Measurements from ENCODE around the gene BOC.
A peak's percentile ranks its signal among the peaks of the same experiment; 100 is the strongest.

BOC gene

DNA sequence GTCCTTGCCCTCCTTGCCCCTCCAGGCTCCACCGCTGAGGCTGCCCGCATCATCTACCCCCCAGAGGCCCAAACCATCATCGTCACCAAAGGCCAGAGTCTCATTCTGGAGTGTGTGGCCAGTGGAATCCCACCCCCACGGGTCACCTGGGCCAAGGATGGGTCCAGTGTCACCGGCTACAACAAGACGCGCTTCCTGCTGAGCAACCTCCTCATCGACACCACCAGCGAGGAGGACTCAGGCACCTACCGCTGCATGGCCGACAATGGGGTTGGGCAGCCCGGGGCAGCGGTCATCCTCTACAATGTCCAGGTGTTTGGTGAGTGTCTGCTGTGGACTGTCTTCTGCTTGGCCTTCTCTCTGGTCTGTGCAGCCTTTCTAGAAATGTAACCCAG, 61.0 kb downstream of the BOC start:
- Histone ChIP-seq H3K27me3 (ENCODE audit: control insufficient read depth in 5 of 5, insufficient read depth in 4 of 5, low read length in 5 of 5) (no peaks in the 10 kb centered on the region), H3K9ac (ENCODE audit: low read length in 5 of 5) (no peak overlapping the region), H3K9me3 (ENCODE audit: control insufficient read depth in 5 of 5, low read length in 5 of 5) (no peaks in the 10 kb centered on the region), H3K4me1 (ENCODE audit: control insufficient read depth in 5 of 5, insufficient read depth in 5 of 5, low read length in 5 of 5) (peaks cover 4 to 21% (median 17%) of the 10 kb centered on the region in 5 donors), H3K36me3 (ENCODE audit: control insufficient read depth in 5 of 5, insufficient read depth in 5 of 5, low read length in 5 of 5) (peaks cover 0 to 52% (median 30%) of the 10 kb centered on the region in 5 donors), H3K4me3 (ENCODE audit: low read depth in 1 of 5, low read length in 5 of 5) (no peak overlapping the region), H3K27ac (ENCODE audit: low read depth, low read length) (no peak overlapping the region)

DNA sequence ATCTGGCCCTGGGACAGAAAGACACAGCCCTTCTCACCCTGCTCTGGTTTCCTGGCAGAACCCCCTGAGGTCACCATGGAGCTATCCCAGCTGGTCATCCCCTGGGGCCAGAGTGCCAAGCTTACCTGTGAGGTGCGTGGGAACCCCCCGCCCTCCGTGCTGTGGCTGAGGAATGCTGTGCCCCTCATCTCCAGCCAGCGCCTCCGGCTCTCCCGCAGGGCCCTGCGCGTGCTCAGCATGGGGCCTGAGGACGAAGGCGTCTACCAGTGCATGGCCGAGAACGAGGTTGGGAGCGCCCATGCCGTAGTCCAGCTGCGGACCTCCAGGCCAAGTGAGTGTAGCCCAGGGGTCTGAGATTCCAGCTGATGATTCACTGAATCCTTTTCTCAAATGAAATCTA, 61.7 kb downstream of the BOC start:
- peaks cover 4 to 21% (median 17%) of the 10 kb centered on the region in 5 donors for H3K4me1 ChIP-seq (ENCODE audit: control insufficient read depth in 5 of 5, insufficient read depth in 5 of 5, low read length in 5 of 5)
- H3K27me3 ChIP-seq (ENCODE audit: control insufficient read depth in 5 of 5, insufficient read depth in 4 of 5, low read length in 5 of 5) = no peaks in the 10 kb centered on the region
- H3K27ac ChIP-seq (ENCODE audit: low read depth, low read length) = no peak overlapping the region
- peaks cover 0 to 53% (median 34%) of the 10 kb centered on the region in 5 donors for H3K36me3 ChIP-seq (ENCODE audit: control insufficient read depth in 5 of 5, insufficient read depth in 5 of 5, low read length in 5 of 5)
- H3K9me3 ChIP-seq (ENCODE audit: control insufficient read depth in 5 of 5, low read length in 5 of 5) = no peaks in the 10 kb centered on the region
- H3K9ac ChIP-seq (ENCODE audit: low read length in 5 of 5) = no peak overlapping the region
- no peak overlapping the region for H3K4me3 ChIP-seq (ENCODE audit: low read depth in 1 of 5, low read length in 5 of 5)

- Histone ChIP-seq H3K27ac (ENCODE audit: low read depth, low read length) (no peak overlapping the region), H3K9me3 (ENCODE audit: control insufficient read depth in 5 of 5, low read length in 5 of 5) (no peaks in the 10 kb centered on the region), H3K4me1 (ENCODE audit: control insufficient read depth in 5 of 5, insufficient read depth in 5 of 5, low read length in 5 of 5) (peaks cover 4 to 21% (median 17%) of the 10 kb centered on the region in 5 donors), H3K27me3 (ENCODE audit: control insufficient read depth in 5 of 5, insufficient read depth in 4 of 5, low read length in 5 of 5) (no peaks in the 10 kb centered on the region), H3K4me3 (ENCODE audit: low read depth in 1 of 5, low read length in 5 of 5) (no peak overlapping the region), H3K36me3 (ENCODE audit: control insufficient read depth in 5 of 5, insufficient read depth in 5 of 5, low read length in 5 of 5) (peaks cover 0 to 50% (median 41%) of the 10 kb centered on the region in 5 donors), H3K9ac (ENCODE audit: low read length in 5 of 5) (no peak overlapping the region)
These were observed 62.4 kb downstream of the BOC start for GRCh38 chr3:113273604-113274378.

DNA sequence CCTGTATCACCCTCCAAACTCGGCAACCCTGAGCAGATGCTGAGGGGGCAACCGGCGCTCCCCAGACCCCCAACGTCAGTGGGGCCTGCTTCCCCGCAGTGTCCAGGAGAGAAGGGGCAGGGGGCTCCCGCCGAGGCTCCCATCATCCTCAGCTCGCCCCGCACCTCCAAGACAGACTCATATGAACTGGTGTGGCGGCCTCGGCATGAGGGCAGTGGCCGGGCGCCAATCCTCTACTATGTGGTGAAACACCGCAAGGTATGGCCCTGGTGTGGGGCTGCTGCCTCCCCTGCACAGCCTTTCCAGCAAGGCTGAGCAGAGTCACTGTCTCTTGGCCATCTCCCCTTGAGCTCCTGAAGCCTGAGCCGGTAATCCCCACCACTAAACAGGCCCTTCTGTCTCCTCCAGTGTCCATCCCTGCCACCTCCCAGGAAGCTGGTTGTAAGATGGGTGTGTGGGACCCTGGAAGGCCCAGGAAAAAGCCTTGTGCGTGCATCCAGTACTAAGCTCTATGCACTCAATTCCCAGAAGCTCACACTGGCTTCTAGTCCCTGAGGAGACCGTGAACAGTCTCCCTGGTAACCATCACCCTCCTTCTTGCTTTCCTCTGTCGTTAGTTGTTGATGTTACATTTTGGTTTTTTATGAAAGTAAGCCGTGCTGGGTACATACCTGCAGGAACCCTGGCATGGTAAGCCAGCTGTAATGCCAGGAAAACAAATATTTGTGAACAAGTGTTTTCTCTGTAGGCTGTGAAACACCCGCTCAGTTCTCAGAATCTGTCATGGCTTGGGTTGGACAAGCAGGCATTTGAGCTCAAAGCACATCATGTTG, 63.3 kb downstream of the BOC start:
- Histone ChIP-seq H3K9me3 (ENCODE audit: control insufficient read depth in 5 of 5, low read length in 5 of 5) (no peaks in the 10 kb centered on the region), H3K27ac (ENCODE audit: low read depth, low read length) (no peak overlapping the region), H3K36me3 (ENCODE audit: control insufficient read depth in 5 of 5, insufficient read depth in 5 of 5, low read length in 5 of 5) (peaks cover 0 to 54% (median 49%) of the 10 kb centered on the region in 5 donors), H3K4me1 (ENCODE audit: control insufficient read depth in 5 of 5, insufficient read depth in 5 of 5, low read length in 5 of 5) (peaks cover 4 to 21% (median 17%) of the 10 kb centered on the region in 5 donors), H3K4me3 (ENCODE audit: low read depth in 1 of 5, low read length in 5 of 5) (no peak overlapping the region), H3K9ac (ENCODE audit: low read length in 5 of 5) (no peak overlapping the region), H3K27me3 (ENCODE audit: control insufficient read depth in 5 of 5, insufficient read depth in 4 of 5, low read length in 5 of 5) (no peaks in the 10 kb centered on the region)

- no peaks in the 10 kb centered on the region for H3K9me3 ChIP-seq (ENCODE audit: control insufficient read depth in 5 of 5, low read length in 5 of 5)
- no peaks in the 10 kb centered on the region for H3K27me3 ChIP-seq (ENCODE audit: control insufficient read depth in 5 of 5, insufficient read depth in 4 of 5, low read length in 5 of 5)
- H3K4me1 ChIP-seq (ENCODE audit: control insufficient read depth in 5 of 5, insufficient read depth in 5 of 5, low read length in 5 of 5) = peaks cover 4 to 21% (median 17%) of the 10 kb centered on the region in 5 donors
- peak overlapping the region; percentile 85 for H3K27ac ChIP-seq (ENCODE audit: low read depth, low read length)
- H3K36me3 ChIP-seq (ENCODE audit: control insufficient read depth in 5 of 5, insufficient read depth in 5 of 5, low read length in 5 of 5) = peaks cover 0 to 55% (median 45%) of the 10 kb centered on the region in 5 donors
- H3K9ac ChIP-seq (ENCODE audit: low read length in 5 of 5) = no peak overlapping the region
- H3K4me3 ChIP-seq (ENCODE audit: low read depth in 1 of 5, low read length in 5 of 5) = no peak overlapping the region
These were observed 63.9 kb downstream of the BOC start for GRCh38 chr3:113275258-113275556.

DNA sequence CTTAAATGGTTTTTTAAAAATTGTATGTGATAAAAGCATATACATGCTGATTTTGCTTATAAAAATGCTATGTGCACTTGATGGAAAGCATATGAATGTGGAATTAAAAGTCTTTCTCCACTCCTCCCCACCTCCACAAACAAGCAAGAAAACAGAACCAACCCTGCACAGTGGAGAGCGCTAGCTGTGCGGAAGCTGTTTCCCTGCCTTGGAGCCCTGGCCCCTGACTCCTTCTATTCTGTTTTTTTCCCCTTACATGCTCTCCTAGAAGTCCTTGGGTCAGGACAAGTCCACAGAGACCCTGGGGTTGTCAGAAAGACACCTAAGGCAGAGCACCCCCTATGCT, 64.2 kb downstream of the BOC start:
- no peak overlapping the region for H3K9ac ChIP-seq (ENCODE audit: low read length in 5 of 5)
- peaks cover 4 to 21% (median 17%) of the 10 kb centered on the region in 5 donors for H3K4me1 ChIP-seq (ENCODE audit: control insufficient read depth in 5 of 5, insufficient read depth in 5 of 5, low read length in 5 of 5)
- no peaks in the 10 kb centered on the region for H3K9me3 ChIP-seq (ENCODE audit: control insufficient read depth in 5 of 5, low read length in 5 of 5)
- peak overlapping the region in 2 of 5 donors; percentile 5 to 50 for H3K4me3 ChIP-seq (ENCODE audit: low read depth in 1 of 5, low read length in 5 of 5)
- no peaks in the 10 kb centered on the region for H3K27me3 ChIP-seq (ENCODE audit: control insufficient read depth in 5 of 5, insufficient read depth in 4 of 5, low read length in 5 of 5)
- H3K36me3 ChIP-seq (ENCODE audit: control insufficient read depth in 5 of 5, insufficient read depth in 5 of 5, low read length in 5 of 5) = peaks cover 0 to 55% (median 47%) of the 10 kb centered on the region in 5 donors
- H3K27ac ChIP-seq (ENCODE audit: low read depth, low read length) = peak overlapping the region; percentile 85

- Histone ChIP-seq H3K27me3 (ENCODE audit: control insufficient read depth in 5 of 5, insufficient read depth in 4 of 5, low read length in 5 of 5) (no peaks in the 10 kb centered on the region), H3K9ac (ENCODE audit: low read length in 5 of 5) (peak overlapping the region; percentile 28 to 73 (median 49)), H3K36me3 (ENCODE audit: control insufficient read depth in 5 of 5, insufficient read depth in 5 of 5, low read length in 5 of 5) (peaks cover 0 to 54% (median 46%) of the 10 kb centered on the region in 5 donors), H3K4me1 (ENCODE audit: control insufficient read depth in 5 of 5, insufficient read depth in 5 of 5, low read length in 5 of 5) (peaks cover 4 to 21% (median 17%) of the 10 kb centered on the region in 5 donors), H3K27ac (ENCODE audit: low read depth, low read length) (peak overlapping the region; percentile 85), H3K9me3 (ENCODE audit: control insufficient read depth in 5 of 5, low read length in 5 of 5) (no peaks in the 10 kb centered on the region), H3K4me3 (ENCODE audit: low read depth in 1 of 5, low read length in 5 of 5) (peak overlapping the region; percentile 11 to 57 (median 50))
These were observed 64.8 kb downstream of the BOC start for GRCh38 chr3:113275929-113276750.

DNA sequence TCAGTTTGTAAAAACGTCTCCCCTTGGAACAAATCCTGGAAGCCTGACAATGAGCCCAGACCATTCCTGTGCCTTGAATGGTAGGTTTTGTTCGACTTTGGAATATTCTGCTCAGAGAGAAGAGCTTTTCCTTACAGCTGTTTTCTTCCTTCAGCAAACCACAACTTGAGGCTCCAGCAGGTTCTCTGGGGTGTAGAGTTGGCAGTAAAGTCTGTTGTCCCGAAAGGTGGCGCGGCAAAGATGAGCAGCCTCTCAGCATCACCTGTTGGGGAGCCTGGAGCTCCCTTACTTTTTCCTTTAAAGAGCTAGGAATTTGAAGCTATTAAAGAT, 65.4 kb downstream of the BOC start:
- peak overlapping the region; percentile 85 for H3K27ac ChIP-seq (ENCODE audit: low read depth, low read length)
- no peaks in the 10 kb centered on the region for H3K9me3 ChIP-seq (ENCODE audit: control insufficient read depth in 5 of 5, low read length in 5 of 5)
- no peaks in the 10 kb centered on the region for H3K27me3 ChIP-seq (ENCODE audit: control insufficient read depth in 5 of 5, insufficient read depth in 4 of 5, low read length in 5 of 5)
- H3K36me3 ChIP-seq (ENCODE audit: control insufficient read depth in 5 of 5, insufficient read depth in 5 of 5, low read length in 5 of 5) = peaks cover 0 to 53% (median 42%) of the 10 kb centered on the region in 5 donors
- H3K4me3 ChIP-seq (ENCODE audit: low read depth in 1 of 5, low read length in 5 of 5) = peak overlapping the region; percentile 11 to 57 (median 50)
- peak overlapping the region in 4 of 5 donors; percentile 28 to 73 (median 50) for H3K9ac ChIP-seq (ENCODE audit: low read length in 5 of 5)
- peaks cover 4 to 21% (median 17%) of the 10 kb centered on the region in 5 donors for H3K4me1 ChIP-seq (ENCODE audit: control insufficient read depth in 5 of 5, insufficient read depth in 5 of 5, low read length in 5 of 5)

GRCh38 chr3:113277414-113277813, 66.1 kb downstream of the BOC start:
- no peaks in the 10 kb centered on the region for H3K27me3 ChIP-seq (ENCODE audit: control insufficient read depth in 5 of 5, insufficient read depth in 4 of 5, low read length in 5 of 5)
- no peak overlapping the region for H3K27ac ChIP-seq (ENCODE audit: low read depth, low read length)
- peaks cover 4 to 21% (median 17%) of the 10 kb centered on the region in 5 donors for H3K4me1 ChIP-seq (ENCODE audit: control insufficient read depth in 5 of 5, insufficient read depth in 5 of 5, low read length in 5 of 5)
- peaks cover 0 to 52% (median 37%) of the 10 kb centered on the region in 5 donors for H3K36me3 ChIP-seq (ENCODE audit: control insufficient read depth in 5 of 5, insufficient read depth in 5 of 5, low read length in 5 of 5)
- no peak overlapping the region for H3K4me3 ChIP-seq (ENCODE audit: low read depth in 1 of 5, low read length in 5 of 5)
- H3K9me3 ChIP-seq (ENCODE audit: control insufficient read depth in 5 of 5, low read length in 5 of 5) = no peaks in the 10 kb centered on the region
- H3K9ac ChIP-seq (ENCODE audit: low read length in 5 of 5) = no peak overlapping the region
